Effector memory CD4-positive, alpha-beta T cell (primary cell): Measurements from ENCODE around the gene PAM.
"Not testable (repeated sequence)": the region's sequence is repeated elsewhere in the genome, so short reads cannot be mapped to it uniquely, and the experiment has no call there.

Source experiments
- DNase-seq, 3 donors: peaks; one replicate each; pipeline ENCODE4 v3.0.0-alpha.2; 2020
- H3K27ac ChIP-seq: 2 replicates; pipeline ENCODE4 v1.7.0; 2013; ENCODE audit warnings: mild to moderate bottlenecking, low read length, moderate library complexity; ENCODE audit not compliant: insufficient read depth, poor library complexity, severe bottlenecking
- H3K27me3 ChIP-seq: replicated peaks from 2 replicates; pipeline ENCODE4 v1.7.0; 2013; ENCODE audit warnings: mild to moderate bottlenecking, low read length; ENCODE audit not compliant: insufficient read depth, control insufficient read depth, poor library complexity, severe bottlenecking
- H3K36me3 ChIP-seq: 2 replicates; pipeline ENCODE4 v1.7.0; 2013; ENCODE audit warnings: mild to moderate bottlenecking, low read length, moderate library complexity; ENCODE audit not compliant: control insufficient read depth, insufficient read depth
- H3K4me1 ChIP-seq: 2 replicates; pipeline ENCODE4 v1.7.0; 2013; ENCODE audit warnings: low read length, mild to moderate bottlenecking; ENCODE audit not compliant: control insufficient read depth, insufficient read depth, poor library complexity, severe bottlenecking
- H3K4me3 ChIP-seq: 2 replicates; pipeline ENCODE4 v1.7.0; 2013; ENCODE audit warnings: low read length, low read depth, mild to moderate bottlenecking; ENCODE audit not compliant: insufficient read depth, poor library complexity, severe bottlenecking
- H3K9me3 ChIP-seq: 2 replicates; pipeline ENCODE4 v1.7.0; 2013; ENCODE audit warnings: mild to moderate bottlenecking, low read length, moderate library complexity; ENCODE audit not compliant: control insufficient read depth

The PAM gene

GRCh38 chr5:103036601-103037000 lies 281.5 kb downstream of the PAM start:
- no peaks in the 10 kb centered on the region for H3K9me3 ChIP-seq
- no peak overlapping the region for H3K27ac ChIP-seq
- H3K4me3 ChIP-seq = no peak overlapping the region
- no peaks in the 10 kb centered on the region for H3K27me3 ChIP-seq
- H3K4me1 ChIP-seq = no peaks in the 10 kb centered on the region
- H3K36me3 ChIP-seq = no peaks in the 10 kb centered on the region
- no peak for DNase-seq

GRCh38 chr5:103037673-103038455 lies 282.8 kb downstream of the PAM start:
- no peaks in the 10 kb centered on the region for H3K9me3 ChIP-seq
- no peaks in the 10 kb centered on the region for H3K36me3 ChIP-seq
- no peak for DNase-seq
- H3K27me3 ChIP-seq = no peaks in the 10 kb centered on the region
- H3K4me1 ChIP-seq = no peaks in the 10 kb centered on the region
- H3K4me3 ChIP-seq = no peak overlapping the region
- H3K27ac ChIP-seq = no peak overlapping the region

GRCh38 chr5:103041071-103041676 lies 286.1 kb downstream of the PAM start:
- Histone ChIP-seq H3K4me1 (no peaks in the 10 kb centered on the region), H3K9me3 (no peaks in the 10 kb centered on the region)
- DNase-seq = no peak

GRCh38 chr5:103046706-103047105 lies 291.6 kb downstream of the PAM start:
- not testable (repeated sequence) for H3K4me3 ChIP-seq, DNase-seq, H3K9me3 ChIP-seq, H3K27me3 ChIP-seq, H3K4me1 ChIP-seq, H3K36me3 ChIP-seq, H3K27ac ChIP-seq

More at GRCh38 chr5:103041071-103041676, 286.1 kb downstream of the PAM start:
- Histone ChIP-seq H3K4me3 (no peak overlapping the region), H3K36me3 (no peaks in the 10 kb centered on the region), H3K27me3 (no peaks in the 10 kb centered on the region), H3K27ac (no peak overlapping the region)

GRCh38 chr5:103057208-103058130 lies 302.4 kb downstream of the PAM start:
- Histone ChIP-seq H3K9me3 (no peaks in the 10 kb centered on the region), H3K4me3 (no peak overlapping the region), H3K27ac (no peak overlapping the region), H3K36me3 (no peaks in the 10 kb centered on the region), H3K4me1 (no peaks in the 10 kb centered on the region), H3K27me3 (no peaks in the 10 kb centered on the region)
- no peak for DNase-seq

GRCh38 chr5:103059525-103059924 lies 304.4 kb downstream of the PAM start:
- DNase-seq = no peak
- Histone ChIP-seq H3K27ac (no peak overlapping the region), H3K9me3 (no peaks in the 10 kb centered on the region), H3K36me3 (no peaks in the 10 kb centered on the region), H3K4me3 (no peak overlapping the region), H3K4me1 (no peaks in the 10 kb centered on the region), H3K27me3 (no peaks in the 10 kb centered on the region)

GRCh38 chr5:103060424-103060954 lies 305.4 kb downstream of the PAM start:
- Histone ChIP-seq H3K4me3 (no peak overlapping the region), H3K36me3 (no peaks in the 10 kb centered on the region), H3K27ac (no peak overlapping the region), H3K4me1 (no peaks in the 10 kb centered on the region), H3K9me3 (no peaks in the 10 kb centered on the region), H3K27me3 (no peaks in the 10 kb centered on the region)
- no peak for DNase-seq

- no peak for DNase-seq
- no peaks in the 10 kb centered on the region for H3K27me3 ChIP-seq
- H3K4me1 ChIP-seq = no peaks in the 10 kb centered on the region
Observed at GRCh38 chr5:103066326-103066725, 311.2 kb downstream of the PAM start.

GRCh38 chr5:103073500-103073899 lies 318.4 kb downstream of the PAM start:
- not testable (repeated sequence) for H3K27me3 ChIP-seq, H3K4me3 ChIP-seq, DNase-seq, H3K27ac ChIP-seq, H3K36me3 ChIP-seq, H3K4me1 ChIP-seq
- H3K9me3 ChIP-seq = peaks cover 12% of the 10 kb centered on the region

More at GRCh38 chr5:103066326-103066725, 311.2 kb downstream of the PAM start:
- H3K36me3 ChIP-seq = no peaks in the 10 kb centered on the region
- no peak overlapping the region for H3K4me3 ChIP-seq
- H3K27ac ChIP-seq = no peak overlapping the region
- no peaks in the 10 kb centered on the region for H3K9me3 ChIP-seq
